ENCODE results near the gene OLFML3.

The OLFML3 gene

DNA sequence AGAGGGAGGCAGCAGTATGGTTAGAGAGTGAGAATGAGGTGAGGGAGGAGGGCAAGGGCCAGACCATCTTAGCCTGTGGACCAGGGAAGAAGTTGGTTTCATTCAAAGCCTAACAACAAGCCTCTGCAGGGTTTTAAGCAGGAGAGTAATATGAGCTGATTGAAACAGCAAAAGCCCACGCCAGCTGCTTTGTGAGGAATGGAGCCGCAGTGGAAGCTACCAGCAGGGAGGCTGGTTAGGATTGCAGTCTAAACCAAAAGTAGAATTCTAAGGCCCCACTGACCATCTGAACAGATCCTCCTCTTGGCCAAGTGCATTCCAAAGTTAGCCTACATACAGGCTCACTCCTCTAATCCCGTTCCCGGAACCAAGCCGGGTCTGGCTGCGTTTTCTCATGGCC lies 44.8 kb downstream of the OLFML3 start:
- H3K4me3 ChIP-seq (ENCODE audit: low read length): no peak overlapping the region
- TF ChIP-seq, protein P1, sequence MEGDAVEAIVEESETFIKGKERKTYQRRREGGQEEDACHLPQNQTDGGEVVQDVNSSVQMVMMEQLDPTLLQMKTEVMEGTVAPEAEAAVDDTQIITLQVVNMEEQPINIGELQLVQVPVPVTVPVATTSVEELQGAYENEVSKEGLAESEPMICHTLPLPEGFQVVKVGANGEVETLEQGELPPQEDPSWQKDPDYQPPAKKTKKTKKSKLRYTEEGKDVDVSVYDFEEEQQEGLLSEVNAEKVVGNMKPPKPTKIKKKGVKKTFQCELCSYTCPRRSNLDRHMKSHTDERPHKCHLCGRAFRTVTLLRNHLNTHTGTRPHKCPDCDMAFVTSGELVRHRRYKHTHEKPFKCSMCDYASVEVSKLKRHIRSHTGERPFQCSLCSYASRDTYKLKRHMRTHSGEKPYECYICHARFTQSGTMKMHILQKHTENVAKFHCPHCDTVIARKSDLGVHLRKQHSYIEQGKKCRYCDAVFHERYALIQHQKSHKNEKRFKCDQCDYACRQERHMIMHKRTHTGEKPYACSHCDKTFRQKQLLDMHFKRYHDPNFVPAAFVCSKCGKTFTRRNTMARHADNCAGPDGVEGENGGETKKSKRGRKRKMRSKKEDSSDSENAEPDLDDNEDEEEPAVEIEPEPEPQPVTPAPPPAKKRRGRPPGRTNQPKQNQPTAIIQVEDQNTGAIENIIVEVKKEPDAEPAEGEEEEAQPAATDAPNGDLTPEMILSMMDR (conservative IDR thresholded peaks at IDR 0.05; ENCODE audit: low read length): no peak
- no peak for DNase-seq (ENCODE audit: low read depth)

DNA sequence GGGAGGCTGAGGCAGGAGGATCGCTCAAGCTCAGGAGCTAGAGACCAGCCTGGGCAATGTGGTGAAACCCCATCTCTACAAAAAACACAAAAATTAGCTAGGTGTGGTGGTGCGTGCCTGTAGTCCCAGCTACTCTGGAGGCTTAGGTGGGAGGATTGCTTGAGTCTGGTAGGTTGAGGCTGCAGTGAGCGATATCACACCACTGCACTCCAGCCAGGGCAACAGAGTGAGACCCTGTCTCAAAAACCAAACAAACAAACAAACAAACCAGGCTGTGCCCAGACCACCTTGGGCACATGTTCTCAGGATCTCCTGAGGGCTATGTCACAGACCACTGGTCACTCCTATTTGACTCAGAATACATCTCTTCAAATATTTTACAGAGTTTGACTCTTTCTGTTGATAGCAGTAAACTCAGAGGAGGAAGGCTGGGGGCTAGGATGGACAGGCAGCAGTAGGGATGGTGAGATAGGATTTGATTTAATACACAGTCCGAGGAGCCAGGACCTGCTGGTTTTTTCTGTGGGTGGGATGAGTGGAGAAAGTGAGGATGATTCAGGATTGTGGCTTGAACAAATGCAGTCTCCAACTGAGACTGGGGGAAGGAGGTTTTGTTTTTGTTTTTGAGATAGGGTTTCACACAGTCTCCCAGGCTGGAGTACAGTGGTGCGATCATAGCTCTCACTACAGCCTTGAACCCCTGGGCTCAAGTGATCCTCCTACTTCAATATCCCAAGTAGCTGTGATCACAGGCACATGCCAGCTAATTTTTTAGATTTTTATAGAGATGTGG lies 46.5 kb downstream of the OLFML3 start:
- TF ChIP-seq, protein P1 (conservative IDR thresholded peaks at IDR 0.05; ENCODE audit: low read length): no peak

DNA sequence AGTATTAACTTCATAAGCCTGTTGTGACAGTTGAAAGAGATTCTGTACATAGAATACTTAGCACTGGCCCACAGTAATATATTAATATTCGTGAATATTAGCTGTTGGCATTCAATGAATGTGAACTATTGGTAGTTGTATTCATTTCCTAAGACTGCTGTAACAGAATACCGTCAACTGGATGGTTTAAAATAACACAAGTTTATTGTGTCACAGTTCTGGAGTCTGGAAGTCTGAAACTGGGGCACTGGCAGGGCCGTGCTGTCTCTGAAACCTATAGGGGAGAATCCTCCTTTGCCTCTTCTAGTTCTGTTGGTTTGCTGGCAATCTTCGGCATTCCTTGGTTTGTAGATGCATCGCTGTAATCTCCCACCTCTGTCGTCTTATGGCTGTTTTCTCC lies 47.5 kb downstream of the OLFML3 start:
- TF ChIP-seq, protein P1 (conservative IDR thresholded peaks at IDR 0.05; ENCODE audit: low read length): no peak
- no peak overlapping the region for H3K4me3 ChIP-seq (ENCODE audit: low read length)
- DNase-seq (ENCODE audit: low read depth): no peak

More for the DNA sequence above, 46.5 kb downstream of the OLFML3 start:
- no peak for DNase-seq (ENCODE audit: low read depth)
- H3K4me3 ChIP-seq (ENCODE audit: low read length): no peak overlapping the region

Measured in AG10803 (cell line).